K562 (cell line): ENCODE data around the gene RYR1.

Experiments
- NKRF ChIP-seq: fragments of 450-650 bp; IDR thresholded peaks from 2 replicates; pipeline ENCODE4 v1.6.1; 2016; ENCODE audit warnings: borderline replicate concordance
- ZBTB26 ChIP-seq: fragments of 450-650 bp; formaldehyde crosslinking; IDR thresholded peaks from 2 replicates; pipeline ENCODE4 v1.4.0; 2022; ENCODE audit warnings: missing genetic modification characterization
- ZNF23 ChIP-seq: fragments of 250-450 bp; sonication (Bioruptor Pico); IDR thresholded peaks from 2 replicates; pipeline ENCODE4 v1.4.0; 2020; ENCODE audit warnings: mild to moderate bottlenecking
- ZNF707 ChIP-seq: fragments of 250-450 bp; sonication (Bioruptor Pico); conservative IDR thresholded peaks from 2 replicates; pipeline ENCODE4 v1.8.0; 2022; ENCODE audit warnings: inconsistent platforms, mild to moderate bottlenecking, moderate library complexity

GRCh38 chr19:38522915-38523314 is 89.4 kb downstream of the RYR1 start:
- TF ChIP-seq NKRF (no peak), ZNF707 (CRISPR knock-in tag) (no peak), ZNF23 (CRISPR knock-in tag) (no peak), ZBTB26 (CRISPR knock-in tag) (no peak)
